ENCODE measurements around the gene SDC3.

Gene SDC3

DNA sequence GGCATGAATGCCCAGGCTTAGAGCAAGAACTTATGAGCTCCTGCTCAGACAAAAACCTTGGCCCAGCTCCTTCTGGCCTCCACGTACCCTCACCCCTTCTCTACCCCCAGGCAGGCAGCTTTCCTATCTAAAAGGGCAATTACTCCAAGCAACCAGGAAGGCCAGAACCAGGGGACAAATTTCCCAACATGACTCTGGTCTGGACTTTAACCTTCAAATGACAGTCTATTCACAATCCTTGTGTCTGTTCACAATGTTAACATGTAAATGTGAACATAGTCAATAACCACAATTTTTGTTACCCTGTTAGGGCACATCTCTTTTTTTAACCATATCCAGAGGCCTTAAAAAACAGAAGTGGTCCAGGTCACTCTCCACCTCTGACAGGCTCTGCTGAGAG, 86.6 kb downstream of the SDC3 start:
- Histone ChIP-seq H2AFZ (ENCODE audit: low read depth, low read length) (no peak overlapping the region), H3K36me3 (replicated peaks; ENCODE audit: low read depth, low read length) (no peaks in the 10 kb centered on the region), H3K4me3 (ENCODE audit: low read length) (no peak overlapping the region), H3K9me3 (ENCODE audit: insufficient read depth, low read length) (no peaks in the 10 kb centered on the region), H4K20me1 (ENCODE audit: insufficient read depth, low read length) (no peaks in the 10 kb centered on the region), H3K27me3 (ENCODE audit: low read depth, low read length) (peaks cover 11% of the 10 kb centered on the region), H3K9ac (ENCODE audit: low read length) (no peak overlapping the region), H3K27ac (ENCODE audit: low read length) (no peak overlapping the region), H3K4me1 (ENCODE audit: low read length) (peaks cover 6% of the 10 kb centered on the region; the same call in 1 of the 2 replicates), H3K79me2 (ENCODE audit: low read length) (no peaks in the 10 kb centered on the region), H3K4me2 (ENCODE audit: low read length) (no peak overlapping the region)
- TF ChIP-seq EZH2phosphoT487 (IDR thresholded peaks at IDR 0.05; ENCODE audit: low read depth): no peak
- TF ChIP-seq, protein P1, sequence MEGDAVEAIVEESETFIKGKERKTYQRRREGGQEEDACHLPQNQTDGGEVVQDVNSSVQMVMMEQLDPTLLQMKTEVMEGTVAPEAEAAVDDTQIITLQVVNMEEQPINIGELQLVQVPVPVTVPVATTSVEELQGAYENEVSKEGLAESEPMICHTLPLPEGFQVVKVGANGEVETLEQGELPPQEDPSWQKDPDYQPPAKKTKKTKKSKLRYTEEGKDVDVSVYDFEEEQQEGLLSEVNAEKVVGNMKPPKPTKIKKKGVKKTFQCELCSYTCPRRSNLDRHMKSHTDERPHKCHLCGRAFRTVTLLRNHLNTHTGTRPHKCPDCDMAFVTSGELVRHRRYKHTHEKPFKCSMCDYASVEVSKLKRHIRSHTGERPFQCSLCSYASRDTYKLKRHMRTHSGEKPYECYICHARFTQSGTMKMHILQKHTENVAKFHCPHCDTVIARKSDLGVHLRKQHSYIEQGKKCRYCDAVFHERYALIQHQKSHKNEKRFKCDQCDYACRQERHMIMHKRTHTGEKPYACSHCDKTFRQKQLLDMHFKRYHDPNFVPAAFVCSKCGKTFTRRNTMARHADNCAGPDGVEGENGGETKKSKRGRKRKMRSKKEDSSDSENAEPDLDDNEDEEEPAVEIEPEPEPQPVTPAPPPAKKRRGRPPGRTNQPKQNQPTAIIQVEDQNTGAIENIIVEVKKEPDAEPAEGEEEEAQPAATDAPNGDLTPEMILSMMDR (IDR thresholded peaks at IDR 0.05; ENCODE audit: low read depth, low read length): no peak

GRCh38 chr1:30820299-30820698, 88.3 kb downstream of the SDC3 start:
- Histone ChIP-seq H3K36me3 (replicated peaks; ENCODE audit: low read depth, low read length) (no peaks in the 10 kb centered on the region), H3K27ac (ENCODE audit: low read length) (no peak overlapping the region), H2AFZ (ENCODE audit: low read depth, low read length) (no peak overlapping the region), H3K9ac (ENCODE audit: low read length) (no peak overlapping the region), H3K4me1 (ENCODE audit: low read length) (peaks cover 6% of the 10 kb centered on the region; the same call in 1 of the 2 replicates), H3K27me3 (ENCODE audit: low read depth, low read length) (peaks cover 13% of the 10 kb centered on the region), H4K20me1 (ENCODE audit: insufficient read depth, low read length) (no peaks in the 10 kb centered on the region), H3K79me2 (ENCODE audit: low read length) (no peaks in the 10 kb centered on the region), H3K4me2 (ENCODE audit: low read length) (no peak overlapping the region), H3K9me3 (ENCODE audit: insufficient read depth, low read length) (no peaks in the 10 kb centered on the region), H3K4me3 (ENCODE audit: low read length) (no peak overlapping the region)
- TF ChIP-seq EZH2phosphoT487 (IDR thresholded peaks at IDR 0.05; ENCODE audit: low read depth): no peak
- TF ChIP-seq, protein P1 (IDR thresholded peaks at IDR 0.05; ENCODE audit: low read depth, low read length): no peak

All from OCI-LY3 (cell line).